SW 1271 (cell line): ENCODE data around the gene FANCC.
A peak's percentile ranks its signal among the peaks of the same experiment; 100 is the strongest.

Experiments
- DNase-seq, 2 experiments: peaks; one replicate each; lab custom pipeline; 2025; lab: John Stamatoyannopoulos, UW

FANCC gene

GRCh38 chr9:95190413-95190812 is 127.1 kb downstream of the FANCC start:
- no peak for DNase-seq

GRCh38 chr9:95189251-95190098 is 128.0 kb downstream of the FANCC start:
- no peak for DNase-seq

- DNase-seq = no peak
Observed at GRCh38 chr9:95188459-95188858, 129.1 kb downstream of the FANCC start.

- no peak for DNase-seq
Observed at GRCh38 chr9:95185956-95186355, 131.6 kb downstream of the FANCC start.

- no peak for DNase-seq
Observed at GRCh38 chr9:95182854-95183563, 134.5 kb downstream of the FANCC start.

GRCh38 chr9:95181835-95182234 is 135.7 kb downstream of the FANCC start:
- no peak for DNase-seq

- DNase-seq = no peak
Observed at GRCh38 chr9:95181226-95181818, 136.2 kb downstream of the FANCC start.

- DNase-seq = no peak
Observed at GRCh38 chr9:95177617-95178016, 139.9 kb downstream of the FANCC start.

GRCh38 chr9:95176755-95177319 is 140.7 kb downstream of the FANCC start:
- DNase-seq = no peak

GRCh38 chr9:95175523-95175922 is 142.0 kb downstream of the FANCC start:
- DNase-seq = no peak

GRCh38 chr9:95174038-95174437 is 143.5 kb downstream of the FANCC start:
- no peak for DNase-seq

GRCh38 chr9:95171596-95171995 is 145.9 kb downstream of the FANCC start:
- DNase-seq = no peak

GRCh38 chr9:95171001-95171400 is 146.5 kb downstream of the FANCC start:
- DNase-seq = no peak

GRCh38 chr9:95167998-95168397 is 149.5 kb downstream of the FANCC start:
- DNase-seq = peak in 1 of 2 experiments; percentile 62

GRCh38 chr9:95165004-95165403 is 152.5 kb downstream of the FANCC start:
- DNase-seq = no peak

GRCh38 chr9:95157481-95158151 is 159.9 kb downstream of the FANCC start:
- no peak for DNase-seq

GRCh38 chr9:95156074-95156473 is 161.4 kb downstream of the FANCC start:
- DNase-seq = no peak

- DNase-seq = no peak
Observed at GRCh38 chr9:95155220-95155619, 162.3 kb downstream of the FANCC start.

GRCh38 chr9:95150903-95151302 is 166.6 kb downstream of the FANCC start:
- DNase-seq = no peak

- DNase-seq = no peak
Observed at GRCh38 chr9:95148208-95148520, 169.3 kb downstream of the FANCC start.

GRCh38 chr9:95147452-95148207 is 169.9 kb downstream of the FANCC start:
- DNase-seq = no peak
